ENCODE measurements around the gene LNPEP. TPM values are rescaled to one million over a fixed set of nuclear protein-coding genes. Genes with fewer than 3 reads are reported as not detected.

Gene LNPEP
- total RNA-seq, 6 donors from 2014 or later = 28.9 to 67.2 (median 42.7) TPM

GRCh38 chr5:96919754-96920197 is 16.1 kb upstream of the LNPEP start:
- no peak overlapping the region for H3K27ac ChIP-seq
- H3K36me3 ChIP-seq = peaks cover 0 to 21% (median 14%) of the 10 kb centered on the region in 4 donors
- no peaks in the 10 kb centered on the region for H3K9me3 ChIP-seq
- no peak overlapping the region for H3K4me3 ChIP-seq
- TF ChIP-seq POLR2A (IDR thresholded peaks at IDR 0.05) (no peak), CTCF (IDR thresholded peaks at IDR 0.05) (no peak), EP300 (IDR thresholded peaks at IDR 0.05) (no peak), POLR2AphosphoS5 (IDR thresholded peaks at IDR 0.05) (no peak)
- DNase-seq = no peak
- H3K4me1 ChIP-seq = no peaks in the 10 kb centered on the region
- ATAC-seq (ENCODE audit: low FRiP score in 2 of 2) = no peak
- 94 to 98% methylated on average over 4 of the region's 4 CpGs for WGBS, 2 donors
- H3K27me3 ChIP-seq = no peaks in the 10 kb centered on the region

GRCh38 chr5:96920744-96921355 is 15.0 kb upstream of the LNPEP start:
- Histone ChIP-seq H3K27me3 (no peaks in the 10 kb centered on the region), H3K36me3 (peaks cover 0 to 20% (median 9%) of the 10 kb centered on the region in 4 donors), H3K9me3 (no peaks in the 10 kb centered on the region), H3K27ac (no peak overlapping the region), H3K4me1 (no peaks in the 10 kb centered on the region), H3K4me3 (no peak overlapping the region)
- WGBS, 2 donors = 77 to 81% methylated on average over 3 of the region's 3 CpGs
- no peak for TF ChIP-seq EP300 (IDR thresholded peaks at IDR 0.05)
- no peak for TF ChIP-seq POLR2A (IDR thresholded peaks at IDR 0.05)
- TF ChIP-seq CTCF (IDR thresholded peaks at IDR 0.05) = no peak
- no peak for TF ChIP-seq POLR2AphosphoS5 (IDR thresholded peaks at IDR 0.05)
- DNase-seq = no peak
- no peak for ATAC-seq (ENCODE audit: low FRiP score in 2 of 2)

- no peaks in the 10 kb centered on the region for H3K9me3 ChIP-seq
- no peak for ATAC-seq (ENCODE audit: low FRiP score in 2 of 2)
- TF ChIP-seq POLR2A (IDR thresholded peaks at IDR 0.05) (no peak), POLR2AphosphoS5 (IDR thresholded peaks at IDR 0.05) (no peak), CTCF (IDR thresholded peaks at IDR 0.05) (no peak), EP300 (IDR thresholded peaks at IDR 0.05) (no peak)
- H3K36me3 ChIP-seq = peaks cover 0 to 6% (median 2%) of the 10 kb centered on the region in 4 donors
- no peak overlapping the region for H3K4me3 ChIP-seq
- WGBS, 2 donors = 89 to 90% methylated on average over 12 of the region's 12 CpGs
- H3K27ac ChIP-seq = no peak overlapping the region
- DNase-seq = no peak
- H3K27me3 ChIP-seq = no peaks in the 10 kb centered on the region
- H3K4me1 ChIP-seq = no peaks in the 10 kb centered on the region
Observed at GRCh38 chr5:96922499-96923244, 13.2 kb upstream of the LNPEP start.

GRCh38 chr5:96924016-96924443 is 11.8 kb upstream of the LNPEP start:
- Histone ChIP-seq H3K27ac (no peak overlapping the region), H3K36me3 (no peaks in the 10 kb centered on the region), H3K9me3 (no peaks in the 10 kb centered on the region), H3K4me3 (no peak overlapping the region), H3K27me3 (no peaks in the 10 kb centered on the region), H3K4me1 (no peaks in the 10 kb centered on the region)
- WGBS, 2 donors = 75 to 84% methylated on average over 3 of the region's 3 CpGs
- no peak for DNase-seq
- TF ChIP-seq POLR2AphosphoS5 (IDR thresholded peaks at IDR 0.05) = no peak
- TF ChIP-seq POLR2A (IDR thresholded peaks at IDR 0.05) = no peak
- no peak for TF ChIP-seq CTCF (IDR thresholded peaks at IDR 0.05)
- no peak for ATAC-seq (ENCODE audit: low FRiP score in 2 of 2)
